ENCODE results near the gene IGFL1.

DNA sequence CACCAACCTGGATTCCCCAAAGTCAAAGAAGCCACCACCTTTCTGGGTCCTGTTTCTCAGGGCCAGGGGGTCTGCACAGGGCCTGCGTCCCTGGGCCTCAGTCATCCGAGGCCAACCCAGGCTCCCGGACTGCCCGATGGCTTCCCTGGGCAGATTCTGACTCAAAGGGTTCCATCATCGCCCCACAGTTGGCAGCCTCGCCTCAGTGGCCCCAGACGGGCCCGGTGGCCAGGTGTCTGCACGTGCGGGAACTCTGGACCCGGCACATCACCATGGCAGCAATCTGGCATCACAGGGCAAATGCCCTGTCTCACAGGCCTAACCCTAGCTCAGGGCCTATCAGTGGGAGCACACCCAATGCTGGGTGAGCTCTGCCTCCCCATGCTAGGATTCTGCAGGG is 2.9 kb downstream of the IGFL1 start:
- TF ChIP-seq HDAC6 (IDR thresholded peaks at IDR 0.05; ENCODE audit: low read depth, low read length), result no peak
- no peak for TF ChIP-seq CHD2 (IDR thresholded peaks at IDR 0.05; ENCODE audit: low read length)
- no peak for TF ChIP-seq POLR2A (IDR thresholded peaks at IDR 0.05; ENCODE audit: control extremely low read depth in 1 of 2, low read depth in 2 of 2, low read length in 2 of 2)
- TF ChIP-seq CTCF (IDR thresholded peaks at IDR 0.05; ENCODE audit: control extremely low read depth in 1 of 3, insufficient read depth in 1 of 3, low read depth in 1 of 3, low read length in 3 of 3), result no peak
- no peak for TF ChIP-seq RAD21 (IDR thresholded peaks at IDR 0.05 in 1 of 2, conservative IDR thresholded peaks at IDR 0.05 in 1 of 2; ENCODE audit: low read depth in 2 of 2, low read length in 2 of 2)
- TF ChIP-seq YY1 (IDR thresholded peaks at IDR 0.05; ENCODE audit: low read depth, low read length), result no peak
- no peak for TF ChIP-seq POLR2AphosphoS5 (IDR thresholded peaks at IDR 0.05; ENCODE audit: low read depth, low read length)

Data from H1 (cell line).